ENCODE results near the gene PRKD2.
"Not testable (repeated sequence)": the region's sequence is repeated elsewhere in the genome, so short reads cannot be mapped to it uniquely, and the experiment has no call there.

DNA sequence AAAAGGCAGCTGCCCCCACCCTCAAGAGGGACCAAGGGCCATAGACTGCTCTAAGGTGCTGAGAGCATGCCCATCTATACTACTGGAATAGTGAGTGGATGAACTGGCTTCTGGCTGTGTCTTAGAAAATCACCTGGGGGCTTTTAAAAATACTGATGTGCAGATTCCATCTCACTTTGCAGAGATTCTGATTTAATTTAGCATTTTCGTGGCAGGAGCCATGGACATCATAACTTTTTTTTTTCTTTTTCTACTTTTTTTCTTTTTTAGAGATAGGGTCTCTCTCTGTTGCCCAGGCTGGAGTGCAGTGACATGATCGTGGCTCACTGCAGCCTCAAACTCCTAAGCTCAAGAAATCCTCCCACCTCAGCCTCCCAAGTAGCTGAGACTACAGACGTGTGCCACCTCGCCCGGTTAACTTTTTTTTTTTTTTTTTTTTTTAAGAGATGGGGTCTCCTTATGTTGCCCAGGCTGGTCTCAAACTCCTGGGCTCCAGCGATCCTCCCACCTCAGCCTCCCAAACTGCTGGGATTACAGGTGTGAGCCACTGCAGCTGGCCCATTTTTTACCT is 4.1 kb downstream of the PRKD2 start:
- TF ChIP-seq POLR2A (IDR thresholded peaks at IDR 0.05) = not testable (repeated sequence)
- TF ChIP-seq, protein P1, sequence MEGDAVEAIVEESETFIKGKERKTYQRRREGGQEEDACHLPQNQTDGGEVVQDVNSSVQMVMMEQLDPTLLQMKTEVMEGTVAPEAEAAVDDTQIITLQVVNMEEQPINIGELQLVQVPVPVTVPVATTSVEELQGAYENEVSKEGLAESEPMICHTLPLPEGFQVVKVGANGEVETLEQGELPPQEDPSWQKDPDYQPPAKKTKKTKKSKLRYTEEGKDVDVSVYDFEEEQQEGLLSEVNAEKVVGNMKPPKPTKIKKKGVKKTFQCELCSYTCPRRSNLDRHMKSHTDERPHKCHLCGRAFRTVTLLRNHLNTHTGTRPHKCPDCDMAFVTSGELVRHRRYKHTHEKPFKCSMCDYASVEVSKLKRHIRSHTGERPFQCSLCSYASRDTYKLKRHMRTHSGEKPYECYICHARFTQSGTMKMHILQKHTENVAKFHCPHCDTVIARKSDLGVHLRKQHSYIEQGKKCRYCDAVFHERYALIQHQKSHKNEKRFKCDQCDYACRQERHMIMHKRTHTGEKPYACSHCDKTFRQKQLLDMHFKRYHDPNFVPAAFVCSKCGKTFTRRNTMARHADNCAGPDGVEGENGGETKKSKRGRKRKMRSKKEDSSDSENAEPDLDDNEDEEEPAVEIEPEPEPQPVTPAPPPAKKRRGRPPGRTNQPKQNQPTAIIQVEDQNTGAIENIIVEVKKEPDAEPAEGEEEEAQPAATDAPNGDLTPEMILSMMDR (IDR thresholded peaks at IDR 0.05) = not testable (repeated sequence)
